Islet precursor cell (in vitro differentiated cells): ENCODE data around the gene AMDHD2.
"Not testable (repeated sequence)": the region's sequence is repeated elsewhere in the genome, so short reads cannot be mapped to it uniquely, and the experiment has no call there.

ENCODE experiments used
- DNase-seq: peaks from one replicate; pipeline ENCODE4 v3.0.0-alpha.2; 2018

Gene AMDHD2

DNA sequence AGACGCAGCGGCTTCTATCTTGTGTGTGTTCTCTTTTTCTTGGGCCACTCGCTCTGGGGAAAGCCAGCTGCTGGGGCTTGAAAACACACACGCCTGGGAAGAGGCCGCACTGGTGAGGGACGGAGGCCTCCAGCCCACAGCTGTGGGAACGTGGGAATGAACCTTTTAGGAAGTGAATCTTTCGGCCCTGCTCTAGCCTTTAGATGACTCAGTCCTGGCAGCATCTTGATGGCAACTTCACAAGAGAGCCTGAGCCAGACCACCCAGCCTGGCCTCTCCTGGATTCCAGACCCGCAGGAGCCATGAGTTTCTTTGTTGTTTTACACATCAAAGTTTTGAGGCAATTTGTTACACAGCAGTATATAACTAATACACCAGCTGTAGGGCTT, 15.4 kb downstream of the AMDHD2 start:
- peak; percentile 89 for DNase-seq

GRCh38 chr16:2537451-2538379, 17.5 kb downstream of the AMDHD2 start, which contains the start of gene PDPK1:
Gene PDPK1 (plus strand): TSS chr16:2538021. CDS start chr16:2538113, 92 bp downstream.
- peak; percentile 98 for DNase-seq

GRCh38 chr16:2539192-2539844, 19.1 kb downstream of the AMDHD2 start:
- peak; percentile 29 for DNase-seq

GRCh38 chr16:2539845-2540458, 19.8 kb downstream of the AMDHD2 start:
- DNase-seq: peak; percentile 76

DNA sequence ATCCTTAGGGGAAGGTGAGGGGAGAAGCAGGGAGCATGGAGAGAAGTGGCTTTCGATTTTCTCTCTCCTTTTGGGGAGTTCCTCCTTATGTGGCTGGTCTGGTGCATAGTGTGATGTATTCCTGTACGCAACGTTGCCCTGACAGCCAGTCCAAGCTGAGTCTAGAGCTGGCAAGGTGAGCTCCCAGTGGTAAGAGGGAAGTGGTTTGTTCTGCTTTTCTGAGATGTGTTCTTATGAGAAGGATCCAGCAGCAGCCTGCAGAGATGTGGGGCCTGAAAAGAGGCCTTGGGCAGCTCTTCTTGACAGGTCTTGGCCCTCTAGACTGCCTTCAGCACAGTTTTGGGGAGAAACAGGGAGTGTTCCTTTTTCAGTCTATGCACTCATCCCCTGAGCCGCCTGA, 20.7 kb downstream of the AMDHD2 start:
- DNase-seq: not testable (repeated sequence)

GRCh38 chr16:2541409-2541808, 21.2 kb downstream of the AMDHD2 start:
- DNase-seq: not testable (repeated sequence)

GRCh38 chr16:2543771-2544170, 23.6 kb downstream of the AMDHD2 start:
- not testable (repeated sequence) for DNase-seq

DNA sequence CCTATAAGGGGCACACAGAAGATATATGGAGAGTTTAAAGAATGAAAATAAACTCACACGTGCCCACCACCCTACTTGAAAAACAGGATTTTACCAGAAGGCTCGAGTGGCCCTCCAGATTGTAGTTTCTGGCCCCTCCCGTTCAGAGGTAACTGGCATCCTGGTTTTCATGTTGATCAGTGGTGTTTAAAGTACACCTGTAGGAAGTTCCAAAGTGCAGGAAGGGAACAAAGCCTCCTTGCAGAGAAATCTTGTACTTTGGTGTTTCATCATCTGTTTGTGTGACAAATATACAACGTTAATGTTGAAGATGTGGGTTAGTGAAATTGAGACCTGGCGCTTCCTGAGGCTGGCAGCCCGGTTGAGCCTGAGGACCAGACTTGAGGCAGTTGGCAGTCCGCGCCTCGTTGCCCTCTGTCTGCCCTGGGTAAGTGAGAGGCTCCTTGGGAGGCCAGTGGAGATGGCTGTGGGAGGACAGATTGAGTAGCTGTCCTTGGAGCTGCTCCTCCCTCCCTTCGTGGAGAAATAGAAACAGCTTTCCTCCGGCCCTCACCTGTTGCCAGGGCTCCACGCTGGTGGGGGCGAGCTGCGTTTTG, 30.2 kb downstream of the AMDHD2 start:
- DNase-seq: not testable (repeated sequence)

GRCh38 chr16:2551420-2551889, 31.3 kb downstream of the AMDHD2 start:
- peak; percentile 85 for DNase-seq

DNA sequence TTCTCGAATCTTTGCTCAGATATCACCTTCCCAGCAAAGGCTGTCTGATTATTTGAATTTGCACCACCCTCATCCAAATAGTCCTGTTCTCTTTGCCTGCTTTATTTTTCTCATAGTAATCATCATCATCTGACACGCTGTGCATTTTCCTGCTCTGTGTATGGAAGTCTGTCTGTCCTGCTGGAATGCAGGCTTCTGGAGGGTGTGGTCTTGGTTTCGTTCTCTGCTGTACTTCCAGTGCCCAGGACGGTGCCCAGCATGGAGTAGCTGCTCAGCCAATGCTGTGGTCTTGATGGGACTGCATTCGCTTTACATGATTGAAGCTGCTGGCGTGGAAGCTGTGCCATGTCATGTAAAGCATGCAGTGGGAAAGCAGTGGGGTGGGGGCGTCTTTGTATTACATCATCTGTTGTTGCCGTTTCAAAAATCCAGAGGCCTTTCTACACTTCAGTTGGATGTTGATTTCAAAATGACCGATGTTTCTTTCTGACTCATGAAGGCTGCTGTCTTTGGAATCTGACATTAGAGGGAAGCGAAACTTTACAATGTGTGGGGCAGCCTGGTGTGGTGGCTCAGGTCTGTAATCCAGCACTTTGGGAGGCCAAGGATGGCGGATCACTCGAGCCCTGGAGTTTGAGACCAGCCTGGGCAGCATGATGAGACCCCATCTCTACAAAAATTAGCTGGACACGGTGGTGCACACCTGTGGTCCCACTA, 34.7 kb downstream of the AMDHD2 start:
- not testable (repeated sequence) for DNase-seq

DNA sequence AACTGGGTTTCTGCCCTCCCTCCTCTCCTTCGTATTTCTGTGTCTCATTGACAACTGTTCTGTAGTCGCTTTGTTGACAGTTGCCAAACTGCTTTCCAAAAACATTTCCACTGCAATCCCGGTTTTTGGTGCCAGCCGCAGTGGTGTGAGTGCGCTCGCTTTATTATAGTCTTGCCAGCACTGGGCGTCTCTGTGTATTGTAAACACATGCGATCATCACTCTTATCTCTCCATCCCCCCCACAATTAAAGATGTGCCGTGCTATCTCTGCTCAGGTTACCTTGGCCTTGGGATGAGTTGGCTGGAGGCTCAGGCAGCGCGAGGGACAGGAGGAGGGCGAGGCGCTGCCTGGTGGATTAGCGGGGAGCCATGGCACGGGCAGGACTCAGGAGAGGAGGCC, 37.0 kb downstream of the AMDHD2 start:
- DNase-seq: not testable (repeated sequence)

- DNase-seq: not testable (repeated sequence)
Measured at GRCh38 chr16:2560131-2560797, 40.1 kb downstream of the AMDHD2 start.

- not testable (repeated sequence) for DNase-seq
Measured at GRCh38 chr16:2560798-2561133, 40.6 kb downstream of the AMDHD2 start.

DNA sequence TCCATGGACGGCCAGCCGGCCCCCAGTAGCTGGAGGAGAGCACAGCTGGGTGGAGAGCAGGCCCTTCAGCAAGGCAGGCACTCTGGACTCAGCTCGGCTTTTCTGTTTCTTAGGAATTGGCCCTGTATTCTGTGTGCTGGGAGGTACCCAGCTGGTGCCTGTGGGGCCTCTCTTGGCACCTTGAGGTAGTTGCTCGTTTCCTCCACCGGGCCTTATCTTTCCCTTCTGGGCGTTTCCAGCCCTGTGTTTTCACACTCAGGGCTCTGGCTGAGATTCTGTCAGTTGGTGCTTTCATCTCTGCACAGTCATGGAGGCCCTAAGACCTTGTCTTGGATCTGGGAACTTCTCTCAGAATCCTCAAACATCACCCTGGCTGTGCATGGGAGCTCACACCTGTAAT, 47.3 kb downstream of the AMDHD2 start:
- DNase-seq: not testable (repeated sequence)

- not testable (repeated sequence) for DNase-seq
Measured at GRCh38 chr16:2568573-2568972, 48.4 kb downstream of the AMDHD2 start.

DNA sequence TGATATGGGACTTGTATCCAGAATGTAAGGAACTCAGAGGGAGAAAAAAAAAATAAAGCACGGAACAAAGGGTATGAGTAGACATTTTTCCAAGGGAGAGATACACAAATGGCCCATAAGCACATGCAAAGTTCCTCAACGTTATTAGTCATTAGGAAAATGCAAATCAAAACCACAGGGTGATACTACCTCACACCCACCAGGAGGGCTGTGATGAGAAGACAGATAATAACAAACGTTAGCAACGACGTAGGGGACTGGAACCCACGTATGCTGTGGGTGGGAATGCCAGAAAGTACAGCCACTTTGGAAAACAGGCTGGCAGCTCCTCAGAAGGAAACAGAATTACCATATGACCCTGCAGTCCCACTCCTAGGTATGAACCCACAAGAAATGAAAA, 52.5 kb downstream of the AMDHD2 start:
- DNase-seq: not testable (repeated sequence)

DNA sequence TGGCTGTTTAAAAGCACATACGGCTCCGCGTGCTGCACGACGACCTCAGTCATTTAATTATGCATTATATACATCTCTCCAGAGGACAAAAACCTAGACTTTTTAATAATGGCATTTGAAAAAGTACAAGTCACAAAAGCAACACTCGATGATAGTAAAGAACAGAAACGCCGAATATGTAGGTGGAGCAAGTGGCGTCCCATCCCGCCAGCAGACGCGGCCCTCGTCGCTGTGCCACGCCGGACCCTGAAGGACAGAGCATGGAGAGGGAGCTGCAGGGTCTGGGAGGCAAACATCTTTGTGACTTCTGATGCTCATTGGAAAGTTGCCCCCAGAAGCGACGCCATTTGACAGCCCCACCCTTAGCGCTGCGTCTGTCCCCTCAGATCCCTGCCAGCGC, 55.7 kb downstream of the AMDHD2 start:
- not testable (repeated sequence) for DNase-seq

- DNase-seq: not testable (repeated sequence)
Measured at GRCh38 chr16:2577044-2577443, 56.9 kb downstream of the AMDHD2 start.

- not testable (repeated sequence) for DNase-seq
Measured at GRCh38 chr16:2578905-2579304, 58.7 kb downstream of the AMDHD2 start.

- peak; percentile 62 for DNase-seq
Measured at GRCh38 chr16:2580143-2580542, 60.0 kb downstream of the AMDHD2 start.

GRCh38 chr16:2580818-2581217, 60.6 kb downstream of the AMDHD2 start:
- DNase-seq: not testable (repeated sequence)
